ENCODE results near the gene DACH1. TPM values are rescaled to one million over a fixed set of nuclear protein-coding genes. Genes with fewer than 3 reads are reported as not detected.

DACH1 gene
- total RNA-seq, 1 donor from 2014 or later = 1.2 TPM

DNA sequence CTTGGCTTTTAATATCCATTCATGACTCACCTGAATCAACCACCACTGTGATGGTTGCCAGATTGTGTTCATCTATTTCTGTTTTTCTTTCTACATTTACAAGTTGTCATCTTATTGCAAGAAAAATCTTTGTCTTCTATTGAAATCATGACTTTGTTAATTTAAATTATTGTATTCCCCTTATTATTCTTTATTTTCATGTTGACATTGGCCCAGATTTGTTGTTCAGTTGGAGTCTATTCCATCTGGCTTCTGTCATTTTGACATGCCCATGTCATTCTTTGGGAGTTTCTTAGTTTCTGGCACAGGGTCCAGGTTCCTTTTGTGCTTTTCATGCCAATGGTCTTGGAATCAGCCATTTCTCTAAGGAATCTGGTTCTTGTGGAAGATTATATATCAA, 19.9 kb upstream of the DACH1 start:
- Histone ChIP-seq H3K27me3 (ENCODE audit: control insufficient read depth, insufficient read depth, low read length) (no peaks in the 10 kb centered on the region), H3K4me3 (ENCODE audit: low read depth, low read length) (no peak overlapping the region), H3K36me3 (ENCODE audit: control insufficient read depth, insufficient read depth, low read length) (no peaks in the 10 kb centered on the region)
- DNase-seq (ENCODE audit: low read depth) = no peak
- TF ChIP-seq, protein P1, sequence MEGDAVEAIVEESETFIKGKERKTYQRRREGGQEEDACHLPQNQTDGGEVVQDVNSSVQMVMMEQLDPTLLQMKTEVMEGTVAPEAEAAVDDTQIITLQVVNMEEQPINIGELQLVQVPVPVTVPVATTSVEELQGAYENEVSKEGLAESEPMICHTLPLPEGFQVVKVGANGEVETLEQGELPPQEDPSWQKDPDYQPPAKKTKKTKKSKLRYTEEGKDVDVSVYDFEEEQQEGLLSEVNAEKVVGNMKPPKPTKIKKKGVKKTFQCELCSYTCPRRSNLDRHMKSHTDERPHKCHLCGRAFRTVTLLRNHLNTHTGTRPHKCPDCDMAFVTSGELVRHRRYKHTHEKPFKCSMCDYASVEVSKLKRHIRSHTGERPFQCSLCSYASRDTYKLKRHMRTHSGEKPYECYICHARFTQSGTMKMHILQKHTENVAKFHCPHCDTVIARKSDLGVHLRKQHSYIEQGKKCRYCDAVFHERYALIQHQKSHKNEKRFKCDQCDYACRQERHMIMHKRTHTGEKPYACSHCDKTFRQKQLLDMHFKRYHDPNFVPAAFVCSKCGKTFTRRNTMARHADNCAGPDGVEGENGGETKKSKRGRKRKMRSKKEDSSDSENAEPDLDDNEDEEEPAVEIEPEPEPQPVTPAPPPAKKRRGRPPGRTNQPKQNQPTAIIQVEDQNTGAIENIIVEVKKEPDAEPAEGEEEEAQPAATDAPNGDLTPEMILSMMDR (IDR thresholded peaks at IDR 0.05; ENCODE audit: insufficient read depth, low read length, poor library complexity, severe bottlenecking) = no peak

DNA sequence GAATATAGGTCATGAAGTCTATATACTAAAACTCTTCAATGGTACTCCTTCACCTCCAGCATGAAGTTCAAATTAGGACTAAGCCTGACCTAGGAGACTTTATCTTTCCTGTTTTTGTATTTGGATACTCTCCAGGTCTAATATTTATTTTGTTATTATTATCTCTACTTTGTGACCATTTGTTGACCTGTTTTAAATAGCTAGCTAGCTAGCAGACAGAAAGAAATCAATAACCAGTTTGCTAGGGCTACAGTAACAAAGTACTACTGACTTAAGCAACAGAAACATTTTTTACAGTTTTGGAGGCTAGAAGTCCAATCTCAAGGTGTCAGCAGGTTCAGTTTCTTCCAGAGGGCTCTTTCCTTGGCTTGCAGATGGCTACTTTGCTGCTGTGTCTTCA, 15.1 kb upstream of the DACH1 start:
- TF ChIP-seq, protein P1 (IDR thresholded peaks at IDR 0.05; ENCODE audit: insufficient read depth, low read length, poor library complexity, severe bottlenecking) = no peak
- Histone ChIP-seq H3K36me3 (ENCODE audit: control insufficient read depth, insufficient read depth, low read length) (no peaks in the 10 kb centered on the region), H3K27me3 (ENCODE audit: control insufficient read depth, insufficient read depth, low read length) (no peaks in the 10 kb centered on the region), H3K4me3 (ENCODE audit: low read depth, low read length) (no peak overlapping the region)
- no peak for DNase-seq (ENCODE audit: low read depth)

GRCh38 chr13:71880753-71881541, 13.9 kb upstream of the DACH1 start:
- Histone ChIP-seq H3K36me3 (ENCODE audit: control insufficient read depth, insufficient read depth, low read length) (no peaks in the 10 kb centered on the region), H3K4me3 (ENCODE audit: low read depth, low read length) (no peak overlapping the region), H3K27me3 (ENCODE audit: control insufficient read depth, insufficient read depth, low read length) (no peaks in the 10 kb centered on the region)
- TF ChIP-seq, protein P1 (IDR thresholded peaks at IDR 0.05; ENCODE audit: insufficient read depth, low read length, poor library complexity, severe bottlenecking) = no peak
- peak; percentile 61 for DNase-seq (ENCODE audit: low read depth)

GRCh38 chr13:71879808-71880344, 12.9 kb upstream of the DACH1 start:
- Histone ChIP-seq H3K4me3 (ENCODE audit: low read depth, low read length) (no peak overlapping the region), H3K27me3 (ENCODE audit: control insufficient read depth, insufficient read depth, low read length) (no peaks in the 10 kb centered on the region), H3K36me3 (ENCODE audit: control insufficient read depth, insufficient read depth, low read length) (no peaks in the 10 kb centered on the region)
- TF ChIP-seq, protein P1 (IDR thresholded peaks at IDR 0.05; ENCODE audit: insufficient read depth, low read length, poor library complexity, severe bottlenecking) = no peak
- no peak for DNase-seq (ENCODE audit: low read depth)

- H3K36me3 ChIP-seq (ENCODE audit: control insufficient read depth, insufficient read depth, low read length) = no peaks in the 10 kb centered on the region
- no peaks in the 10 kb centered on the region for H3K27me3 ChIP-seq (ENCODE audit: control insufficient read depth, insufficient read depth, low read length)
- no peak for DNase-seq (ENCODE audit: low read depth)
- TF ChIP-seq, protein P1 (IDR thresholded peaks at IDR 0.05; ENCODE audit: insufficient read depth, low read length, poor library complexity, severe bottlenecking) = peak; percentile 57
- H3K4me3 ChIP-seq (ENCODE audit: low read depth, low read length) = no peak overlapping the region
Measured at GRCh38 chr13:71879129-71879535, 12.1 kb upstream of the DACH1 start.

Data from kidney epithelial cell (primary cell).